ENCODE data around the gene ZNF230. TPM values are rescaled to one million over a fixed set of nuclear protein-coding genes. Genes with fewer than 3 reads are reported as not detected.

ZNF230 gene
- total RNA-seq, 4 donors from 2014 or later, result 1.7 to 11.3 (median 2.3) TPM

DNA sequence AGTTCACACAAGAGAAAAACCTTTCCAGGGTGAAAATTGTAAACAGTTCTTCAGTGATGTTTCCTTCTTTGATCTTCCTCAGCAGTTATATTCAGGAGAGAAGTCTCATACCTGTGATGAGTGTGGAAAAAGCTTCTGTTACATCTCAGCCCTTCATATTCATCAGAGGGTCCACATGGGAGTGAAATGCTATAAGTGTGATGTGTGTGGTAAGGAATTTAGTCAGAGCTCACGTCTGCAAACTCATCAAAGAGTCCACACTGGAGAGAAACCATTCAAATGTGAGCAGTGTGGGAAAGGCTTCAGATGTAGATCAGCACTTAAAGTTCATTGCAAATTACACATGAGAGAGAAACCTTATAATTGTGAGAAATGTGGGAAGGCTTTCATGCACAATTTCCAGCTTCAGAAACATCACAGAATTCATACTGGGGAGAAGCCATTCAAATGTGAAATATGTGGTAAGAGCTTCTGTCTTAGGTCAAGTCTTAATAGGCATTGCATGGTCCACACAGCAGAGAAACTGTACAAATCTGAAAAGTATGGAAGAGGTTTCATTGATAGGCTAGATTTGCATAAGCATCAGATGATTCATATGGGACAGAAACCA, 29.3 kb downstream of the ZNF230 start:
- H3K9me3 ChIP-seq, result peaks cover 52% of the 10 kb centered on the region
- H3K4me3 ChIP-seq, result no peak overlapping the region
- DNase-seq (ENCODE audit: low spot score in 2 of 2), result no peak
- WGBS, result 89% methylated on average over 1 of the region's 1 CpG
- no peak for TF ChIP-seq POLR2AphosphoS5 (IDR thresholded peaks at IDR 0.05)
- no peak for TF ChIP-seq EP300 (IDR thresholded peaks at IDR 0.05)
- no peak overlapping the region for H3K27ac ChIP-seq
- H3K4me1 ChIP-seq, result no peaks in the 10 kb centered on the region
- H3K27me3 ChIP-seq, result no peaks in the 10 kb centered on the region
- peaks cover 56% of the 10 kb centered on the region for H3K36me3 ChIP-seq

DNA sequence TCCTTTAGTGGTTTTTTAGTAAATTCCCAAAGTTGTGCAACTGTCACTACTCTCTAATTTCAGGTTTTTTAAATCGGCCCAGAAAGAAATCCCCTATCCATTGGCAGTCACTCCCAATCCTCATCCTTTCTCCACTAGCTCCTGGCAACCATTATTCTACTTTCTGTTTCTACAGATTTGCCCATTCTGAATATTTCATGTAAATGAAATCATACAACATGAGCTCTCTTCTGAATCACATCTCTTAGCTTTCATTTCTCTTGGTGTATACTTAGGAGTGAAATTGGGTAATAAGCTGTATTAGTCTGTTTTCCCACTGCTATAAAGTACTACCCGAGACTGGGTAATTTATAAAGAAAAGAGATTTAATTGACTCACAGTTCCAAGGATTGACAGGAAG, 39.4 kb downstream of the ZNF230 start:
- H3K36me3 ChIP-seq, result no peaks in the 10 kb centered on the region
- H3K27me3 ChIP-seq, result peaks cover 13% of the 10 kb centered on the region
- H3K9me3 ChIP-seq, result peaks cover 10% of the 10 kb centered on the region
- no peak for DNase-seq (ENCODE audit: low spot score in 2 of 2)
- WGBS, result 86% methylated on average over 2 of the region's 2 CpGs
- no peak overlapping the region for H3K27ac ChIP-seq
- H3K4me1 ChIP-seq, result no peaks in the 10 kb centered on the region
- TF ChIP-seq POLR2A (IDR thresholded peaks at IDR 0.05) (no peak), EP300 (IDR thresholded peaks at IDR 0.05) (no peak), POLR2AphosphoS5 (IDR thresholded peaks at IDR 0.05) (no peak)
- TF ChIP-seq, protein P1, sequence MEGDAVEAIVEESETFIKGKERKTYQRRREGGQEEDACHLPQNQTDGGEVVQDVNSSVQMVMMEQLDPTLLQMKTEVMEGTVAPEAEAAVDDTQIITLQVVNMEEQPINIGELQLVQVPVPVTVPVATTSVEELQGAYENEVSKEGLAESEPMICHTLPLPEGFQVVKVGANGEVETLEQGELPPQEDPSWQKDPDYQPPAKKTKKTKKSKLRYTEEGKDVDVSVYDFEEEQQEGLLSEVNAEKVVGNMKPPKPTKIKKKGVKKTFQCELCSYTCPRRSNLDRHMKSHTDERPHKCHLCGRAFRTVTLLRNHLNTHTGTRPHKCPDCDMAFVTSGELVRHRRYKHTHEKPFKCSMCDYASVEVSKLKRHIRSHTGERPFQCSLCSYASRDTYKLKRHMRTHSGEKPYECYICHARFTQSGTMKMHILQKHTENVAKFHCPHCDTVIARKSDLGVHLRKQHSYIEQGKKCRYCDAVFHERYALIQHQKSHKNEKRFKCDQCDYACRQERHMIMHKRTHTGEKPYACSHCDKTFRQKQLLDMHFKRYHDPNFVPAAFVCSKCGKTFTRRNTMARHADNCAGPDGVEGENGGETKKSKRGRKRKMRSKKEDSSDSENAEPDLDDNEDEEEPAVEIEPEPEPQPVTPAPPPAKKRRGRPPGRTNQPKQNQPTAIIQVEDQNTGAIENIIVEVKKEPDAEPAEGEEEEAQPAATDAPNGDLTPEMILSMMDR (IDR thresholded peaks at IDR 0.05), result no peak
- H3K4me3 ChIP-seq, result no peak overlapping the region

DNA sequence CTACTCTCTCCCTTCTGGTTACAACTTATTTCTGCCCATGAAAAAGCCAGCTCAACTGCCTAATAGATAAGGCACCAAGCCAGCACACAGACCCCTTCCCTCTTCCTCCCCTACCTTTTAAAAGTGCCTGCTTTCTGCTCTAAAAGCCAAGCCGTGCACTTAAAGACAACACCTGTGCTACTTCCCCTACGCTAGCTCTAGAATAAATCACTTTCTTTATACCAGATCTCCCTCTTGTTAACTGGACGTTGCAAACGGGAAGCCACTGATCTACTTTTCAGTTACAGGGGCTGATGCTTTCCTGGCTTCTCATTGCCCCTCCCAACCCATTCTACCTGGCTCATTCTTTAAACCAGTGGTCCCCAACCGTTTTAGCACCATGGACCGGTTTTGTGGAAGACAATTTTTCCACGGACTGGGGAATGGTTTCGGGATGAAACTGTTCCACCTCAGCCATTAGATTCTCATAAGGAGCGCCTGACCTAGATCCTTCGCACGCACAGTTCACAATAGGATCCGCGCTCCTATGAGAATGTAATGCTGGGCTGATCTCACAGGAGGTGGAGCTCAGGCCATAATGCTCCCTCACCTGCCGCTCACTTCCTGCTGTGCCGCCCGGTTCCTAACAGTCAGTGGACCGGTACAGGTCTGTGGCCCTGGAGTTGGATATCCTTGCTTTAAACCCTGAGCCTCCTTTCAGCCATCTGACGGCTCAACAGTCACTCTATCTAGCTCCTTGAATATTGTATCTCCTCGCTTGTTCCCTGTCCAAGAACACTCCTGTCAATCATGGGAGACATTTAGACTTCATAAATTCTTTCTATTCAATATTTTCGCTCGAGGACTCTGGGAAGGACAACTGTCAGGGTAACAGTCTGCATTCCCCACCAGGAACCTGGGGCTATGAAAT, 48.2 kb downstream of the ZNF230 start:
- H3K4me1 ChIP-seq, result peaks cover 16% of the 10 kb centered on the region
- peak overlapping the region; percentile 28 for H3K27ac ChIP-seq
- DNase-seq (ENCODE audit: low spot score in 2 of 2), result no peak
- WGBS, result 16% methylated on average over 21 of the region's 21 CpGs
- peaks cover 16% of the 10 kb centered on the region for H3K27me3 ChIP-seq
- peaks cover 10% of the 10 kb centered on the region for H3K36me3 ChIP-seq
- H3K9me3 ChIP-seq, result no peaks in the 10 kb centered on the region
- H3K4me3 ChIP-seq, result peak overlapping the region; percentile 73
- TF ChIP-seq, protein P1 (IDR thresholded peaks at IDR 0.05), result no peak
- TF ChIP-seq POLR2AphosphoS5 (IDR thresholded peaks at IDR 0.05) (no peak), EP300 (IDR thresholded peaks at IDR 0.05) (no peak), POLR2A (IDR thresholded peaks at IDR 0.05) (no peak)

DNA sequence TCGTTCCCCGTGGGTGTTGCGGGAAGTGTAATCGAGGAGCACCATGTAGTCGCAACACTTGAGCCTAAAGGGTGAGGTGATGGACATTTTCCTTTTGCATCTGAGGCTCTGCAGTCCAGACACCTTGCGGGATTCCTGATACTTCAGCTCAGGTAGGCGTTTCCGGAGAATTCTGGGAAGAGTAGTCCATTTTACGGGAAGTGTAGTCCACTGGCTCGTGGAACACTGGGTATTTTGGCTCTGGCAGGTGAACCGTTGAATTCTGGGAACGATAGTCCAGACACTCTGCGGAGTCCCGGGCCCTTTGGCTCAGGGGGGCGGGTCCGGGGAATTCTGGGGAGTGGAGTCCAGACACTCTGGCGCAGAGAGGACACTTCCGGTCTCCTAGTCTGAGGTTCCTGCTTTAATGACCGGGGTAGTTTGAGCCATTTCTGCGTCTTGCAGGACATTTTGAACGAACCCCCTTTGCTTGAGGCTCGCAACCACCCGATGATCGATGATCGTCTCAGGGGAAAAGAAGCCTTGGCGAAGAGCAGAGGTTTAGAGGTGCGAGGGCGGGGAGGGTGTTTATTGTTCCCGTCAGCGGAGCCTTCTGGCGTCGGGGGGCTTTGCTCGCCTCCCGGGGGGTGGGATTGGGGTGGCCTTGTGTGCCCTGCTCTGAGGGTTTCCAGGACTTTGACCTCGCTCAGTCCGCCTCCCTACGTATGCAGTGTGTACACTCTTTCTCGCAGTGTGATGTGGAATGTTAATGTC, 49.1 kb downstream of the ZNF230 start, which contains the start of gene ZNF223:
Gene ZNF223, plus strand, starts transcription at position 387 of the 753 bp plus-strand sequence. CDS start 3,141 bp downstream, outside the sequence.
- DNase-seq (ENCODE audit: low spot score in 2 of 2), result peak; percentile 96
- Histone ChIP-seq H3K27ac (peak within 1 kb of the TSS; percentile 31), H3K9me3 (no peaks in the 10 kb centered on the region), H3K27me3 (peaks cover 16% of the 10 kb centered on the region), H3K36me3 (peaks cover 11% of the 10 kb centered on the region), H3K4me1 (peaks cover 16% of the 10 kb centered on the region), H3K4me3 (peak within 1 kb of the TSS; percentile 73)
- TF ChIP-seq POLR2AphosphoS5 (IDR thresholded peaks at IDR 0.05), result peak in 2 of 3 donors; percentile 62 to 65
- TF ChIP-seq, protein P1 (IDR thresholded peaks at IDR 0.05), result no peak
- WGBS, result under 1% methylated on average over 33 of the region's 38 CpGs

DNA sequence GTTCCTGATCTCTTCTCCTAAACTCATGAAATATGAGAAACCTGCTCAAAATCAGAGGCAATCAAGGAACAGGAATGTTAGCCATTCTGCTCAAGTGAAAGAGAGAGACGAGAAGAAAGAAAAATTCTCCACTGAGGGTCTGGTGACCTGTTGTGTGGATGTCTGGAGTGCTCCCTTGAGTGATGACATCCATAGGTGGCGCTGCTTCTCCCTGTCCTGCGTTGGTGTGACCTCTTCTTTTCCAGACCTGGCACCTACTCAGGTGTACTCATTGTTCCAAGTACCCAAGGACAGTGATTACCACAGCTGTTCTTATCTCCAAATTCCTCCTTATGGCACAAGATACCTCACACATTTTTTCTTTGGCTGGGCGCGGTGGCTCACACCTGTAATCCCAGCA, 53.1 kb downstream of the ZNF230 start:
- 97% methylated on average over 5 of the region's 5 CpGs for WGBS
- H3K27me3 ChIP-seq, result no peaks in the 10 kb centered on the region
- no peak for DNase-seq (ENCODE audit: low spot score in 2 of 2)
- H3K9me3 ChIP-seq, result no peaks in the 10 kb centered on the region
- no peak overlapping the region for H3K4me3 ChIP-seq
- H3K27ac ChIP-seq, result no peak overlapping the region
- H3K4me1 ChIP-seq, result peaks cover 15% of the 10 kb centered on the region
- TF ChIP-seq EP300 (IDR thresholded peaks at IDR 0.05), result no peak
- TF ChIP-seq POLR2A (IDR thresholded peaks at IDR 0.05), result no peak
- TF ChIP-seq, protein P1 (IDR thresholded peaks at IDR 0.05), result no peak
- TF ChIP-seq POLR2AphosphoS5 (IDR thresholded peaks at IDR 0.05), result no peak
- peaks cover 44% of the 10 kb centered on the region for H3K36me3 ChIP-seq
